OCI-LY1 (cell line): ENCODE data around the gene NIPA2.

ENCODE experiments used
- H2AFZ ChIP-seq: fragments of 200-600 bp; sonication (generic), shearing (Covaris generic); 2 replicates; pipeline ENCODE4 v1.6.0; 2014; ENCODE audit warnings: antibody characterized with exemption, mild to moderate bottlenecking, low read length
- H3F3A ChIP-seq: fragments of 200-600 bp; sonication (generic), shearing (Covaris generic); 2 replicates; pipeline ENCODE4 v1.6.0; 2014; ENCODE audit warnings: mild to moderate bottlenecking, antibody characterized with exemption, low read length, moderate library complexity; ENCODE audit not compliant: insufficient read depth
- H3K27ac ChIP-seq: fragments of 200-600 bp; sonication (generic); 2 replicates; pipeline ENCODE4 v1.5.1; 2014; ENCODE audit warnings: low read length, mixed run types, mild to moderate bottlenecking, low read depth; ENCODE audit not compliant: poor library complexity, severe bottlenecking
- H3K27me3 ChIP-seq: fragments of 200-600 bp; sonication (generic); 2 replicates; pipeline ENCODE4 v1.6.0; 2014; ENCODE audit warnings: antibody characterized with exemption, mild to moderate bottlenecking, low read length, moderate library complexity; ENCODE audit not compliant: insufficient read depth
- H3K36me3 ChIP-seq: fragments of 200-600 bp; sonication (generic); 2 replicates; pipeline ENCODE4 v1.6.1; 2014; ENCODE audit warnings: mild to moderate bottlenecking, antibody characterized with exemption, low read length, moderate library complexity, mixed read lengths; ENCODE audit not compliant: insufficient read depth
- H3K4me1 ChIP-seq: fragments of 200-600 bp; sonication (generic); 2 replicates; pipeline ENCODE4 v1.5.1; 2014; ENCODE audit warnings: mild to moderate bottlenecking, low read length, moderate library complexity; ENCODE audit not compliant: insufficient read depth, severe bottlenecking
- H3K4me2 ChIP-seq: fragments of 200-600 bp; sonication (generic), shearing (Covaris generic); 2 replicates; pipeline ENCODE4 v1.6.1; 2014; ENCODE audit warnings: low read length
- H3K4me3 ChIP-seq: fragments of 200-600 bp; sonication (generic); 2 replicates; pipeline ENCODE4 v1.5.1; 2014; ENCODE audit warnings: low read length, low read depth, mild to moderate bottlenecking, mixed read lengths; ENCODE audit not compliant: poor library complexity, severe bottlenecking
- H3K79me2 ChIP-seq: fragments of 200-600 bp; shearing (Covaris generic); 2 replicates; pipeline ENCODE4 v1.6.1; 2016; ENCODE audit warnings: mixed run types, low read length, mixed read lengths; ENCODE audit not compliant: insufficient read depth
- H3K9ac ChIP-seq: fragments of 200-600 bp; sonication (generic), shearing (Covaris generic); 2 replicates; pipeline ENCODE4 v1.6.1; 2014; ENCODE audit warnings: mild to moderate bottlenecking, low read length, mixed read lengths
- H3K9me2 ChIP-seq: fragments of 200-600 bp; sonication (generic), shearing (Covaris generic); 2 replicates; pipeline ENCODE4 v1.6.1; 2014; ENCODE audit warnings: low read depth, mild to moderate bottlenecking, low read length, mixed read lengths
- H3K9me3 ChIP-seq: fragments of 200-600 bp; shearing (Covaris generic); 2 replicates; pipeline ENCODE4 v1.6.1; 2014; ENCODE audit warnings: low read length, mixed read lengths
- H4K20me1 ChIP-seq: fragments of 200-600 bp; sonication (generic), shearing (Covaris generic); 2 replicates; pipeline ENCODE4 v1.6.0; 2016; ENCODE audit warnings: mild to moderate bottlenecking, low read length; ENCODE audit not compliant: insufficient read depth
- CTCF ChIP-seq: fragments of 200-600 bp; sonication (generic), shearing (Covaris generic); IDR thresholded peaks from 2 replicates; pipeline ENCODE4 v1.5.1; 2017; ENCODE audit warnings: mild to moderate bottlenecking, antibody characterized with exemption, low read length, moderate library complexity, mixed read lengths
- EZH2 ChIP-seq: fragments of 200-600 bp; sonication (generic), shearing (Covaris generic); IDR thresholded peaks from 2 replicates; pipeline ENCODE4 v1.8.0; 2017; ENCODE audit warnings: borderline replicate concordance, mixed run types, mild to moderate bottlenecking, antibody characterized with exemption, low read length, moderate library complexity, mixed read lengths

Gene NIPA2

GRCh38 chr15:22885120-22885519 lies 46.7 kb downstream of the NIPA2 start:
- H3K9ac ChIP-seq: no peak overlapping the region
- no peak for TF ChIP-seq CTCF
- no peak for TF ChIP-seq EZH2

GRCh38 chr15:22887157-22887951 lies 48.9 kb downstream of the NIPA2 start:
- Histone ChIP-seq H3K9ac (no peak overlapping the region), H3K79me2 (no peaks in the 10 kb centered on the region), H3K9me2 (no peaks in the 10 kb centered on the region), H3K27me3 (no peaks in the 10 kb centered on the region), H2AFZ (no peak overlapping the region), H3K4me3 (no peak overlapping the region), H3K36me3 (no peaks in the 10 kb centered on the region), H3K9me3 (no peaks in the 10 kb centered on the region), H3K27ac (no peak overlapping the region), H3K4me2 (no peak overlapping the region), H3K4me1 (no peaks in the 10 kb centered on the region), H3F3A (no peaks in the 10 kb centered on the region), H4K20me1 (no peaks in the 10 kb centered on the region)
- no peak for TF ChIP-seq CTCF

More at GRCh38 chr15:22885120-22885519, 46.7 kb downstream of the NIPA2 start:
- no peaks in the 10 kb centered on the region for H3K27me3 ChIP-seq
- H2AFZ ChIP-seq: no peak overlapping the region
- H3K4me2 ChIP-seq: no peak overlapping the region
- H3K79me2 ChIP-seq: no peaks in the 10 kb centered on the region
- no peak overlapping the region for H3K27ac ChIP-seq
- no peaks in the 10 kb centered on the region for H3K4me1 ChIP-seq
- H3K4me3 ChIP-seq: no peak overlapping the region
- H3K9me3 ChIP-seq: no peaks in the 10 kb centered on the region
- H4K20me1 ChIP-seq: no peaks in the 10 kb centered on the region
- no peaks in the 10 kb centered on the region for H3F3A ChIP-seq
- no peaks in the 10 kb centered on the region for H3K9me2 ChIP-seq
- no peaks in the 10 kb centered on the region for H3K36me3 ChIP-seq

- Histone ChIP-seq H3K9ac (no peak overlapping the region), H3K36me3 (no peaks in the 10 kb centered on the region), H3K79me2 (no peaks in the 10 kb centered on the region), H3K4me3 (no peak overlapping the region), H3F3A (no peaks in the 10 kb centered on the region), H3K9me2 (no peaks in the 10 kb centered on the region), H3K27me3 (no peaks in the 10 kb centered on the region), H4K20me1 (no peaks in the 10 kb centered on the region), H3K27ac (no peak overlapping the region), H3K9me3 (no peaks in the 10 kb centered on the region), H2AFZ (no peak overlapping the region), H3K4me1 (no peaks in the 10 kb centered on the region), H3K4me2 (no peak overlapping the region)
- TF ChIP-seq EZH2: no peak
- TF ChIP-seq CTCF: no peak
Observed at GRCh38 chr15:22888120-22888859, 49.8 kb downstream of the NIPA2 start.
